Epithelial cell of prostate (primary cell): ENCODE results near the gene TUBGCP6.
"Not testable (repeated sequence)": the region's sequence is repeated elsewhere in the genome, so short reads cannot be mapped to it uniquely, and the experiment has no call there.

Experiments
- DNase-seq: peaks from one replicate; pipeline ENCODE4 v3.0.0-alpha.2; 2011; ENCODE audit warnings: low read depth, low spot score
- H3K27ac ChIP-seq: fragments of 450-650 bp; 2 replicates; pipeline ENCODE4 v1.5.1; 2017; ENCODE audit warnings: mild to moderate bottlenecking

TUBGCP6 gene

GRCh38 chr22:50280708-50281383 is 36.0 kb upstream of the TUBGCP6 start:
- no peak overlapping the region for H3K27ac ChIP-seq
- DNase-seq: no peak

- no peak for DNase-seq
- H3K27ac ChIP-seq: no peak overlapping the region
Observed at GRCh38 chr22:50280022-50280707, 35.3 kb upstream of the TUBGCP6 start.

GRCh38 chr22:50278956-50279619 is 34.3 kb upstream of the TUBGCP6 start:
- no peak for DNase-seq
- H3K27ac ChIP-seq: no peak overlapping the region

- no peak for DNase-seq
- H3K27ac ChIP-seq: no peak overlapping the region
Observed at GRCh38 chr22:50278461-50278860, 33.6 kb upstream of the TUBGCP6 start.

- no peak overlapping the region for H3K27ac ChIP-seq
- no peak for DNase-seq
Observed at GRCh38 chr22:50277761-50278160, 32.9 kb upstream of the TUBGCP6 start.

GRCh38 chr22:50276143-50276542 is 31.3 kb upstream of the TUBGCP6 start:
- DNase-seq: no peak
- no peak overlapping the region for H3K27ac ChIP-seq

GRCh38 chr22:50275181-50276055 is 30.6 kb upstream of the TUBGCP6 start:
- no peak for DNase-seq
- no peak overlapping the region for H3K27ac ChIP-seq

GRCh38 chr22:50274771-50275170 is 29.9 kb upstream of the TUBGCP6 start:
- DNase-seq: no peak
- H3K27ac ChIP-seq: no peak overlapping the region

- DNase-seq: no peak
Observed at GRCh38 chr22:50274311-50274710, 29.5 kb upstream of the TUBGCP6 start.

GRCh38 chr22:50273781-50274180 is 29.0 kb upstream of the TUBGCP6 start:
- not testable (repeated sequence) for H3K27ac ChIP-seq, DNase-seq

More at GRCh38 chr22:50274311-50274710, 29.5 kb upstream of the TUBGCP6 start:
- no peak overlapping the region for H3K27ac ChIP-seq

- H3K27ac ChIP-seq, DNase-seq: not testable (repeated sequence)
Observed at GRCh38 chr22:50273352-50273751, 28.5 kb upstream of the TUBGCP6 start.

GRCh38 chr22:50272044-50272802 is 27.4 kb upstream of the TUBGCP6 start:
- no peak overlapping the region for H3K27ac ChIP-seq
- DNase-seq: no peak

- H3K27ac ChIP-seq: no peak overlapping the region
- DNase-seq: no peak
Observed at GRCh38 chr22:50271519-50271970, 26.7 kb upstream of the TUBGCP6 start.

GRCh38 chr22:50270666-50271394 is 26.0 kb upstream of the TUBGCP6 start:
- no peak overlapping the region for H3K27ac ChIP-seq
- DNase-seq: no peak

GRCh38 chr22:50269970-50270665 is 25.3 kb upstream of the TUBGCP6 start, which contains the start of gene MAPK11:
TSS of gene MAPK11 (minus strand) at chr22:50270380. CDS start at chr22:50270292, 88 bp downstream.
- no peak for DNase-seq
- no peak within 1 kb of the TSS for H3K27ac ChIP-seq

- DNase-seq: no peak
- no peak overlapping the region for H3K27ac ChIP-seq
Observed at GRCh38 chr22:50269573-50269969, 24.7 kb upstream of the TUBGCP6 start.

- no peak for DNase-seq
- no peak overlapping the region for H3K27ac ChIP-seq
Observed at GRCh38 chr22:50268655-50269113, 23.9 kb upstream of the TUBGCP6 start.
